Measurements from ENCODE around the gene SLC22A16.

- TF ChIP-seq CTCF (IDR thresholded peaks at IDR 0.05) (no peak), EP300 (IDR thresholded peaks at IDR 0.05; ENCODE audit: low read depth) (no peak)
These were observed 48.3 kb downstream of the SLC22A16 start for GRCh38 chr6:110428153-110428552.
